Peyer's patch (tissue), 4 donors: Measurements from ENCODE around the gene MEGF8. TPM values are rescaled to one million over a fixed set of nuclear protein-coding genes. Genes with fewer than 3 reads are reported as not detected.
A peak's percentile ranks its signal among the peaks of the same experiment; 100 is the strongest.

ENCODE experiments used
- DNase-seq, 3 donors: peaks; one replicate each; pipeline ENCODE4 v3.0.0-alpha.2; 2017 to 2019
- H3K27ac ChIP-seq, 4 donors: fragments of 200-600 bp; sonication (generic); one replicate each; pipeline ENCODE4 v1.5.1; 2016 to 2019
- H3K27me3 ChIP-seq, 2 donors: fragments of 200-600 bp; sonication (generic); one replicate each; pipeline ENCODE4 v1.5.1; 2019
- H3K36me3 ChIP-seq, 3 donors: fragments of 200-600 bp; sonication (generic); one replicate each; pipeline ENCODE4 v1.5.1; 2016 to 2019
- H3K4me1 ChIP-seq, 4 donors: fragments of 200-600 bp; sonication (generic); one replicate each; pipeline ENCODE4 v1.5.1; 2016 to 2019
- H3K4me3 ChIP-seq, 4 donors: fragments of 200-600 bp; sonication (generic); 1 replicate in 3 of 4; 2 replicates in 1 of 4; pipeline ENCODE4 v1.5.1; 2016 to 2019; ENCODE audit warnings: mild to moderate bottlenecking in 1 of 4
- H3K9me3 ChIP-seq, 4 donors: fragments of 200-600 bp; sonication (generic); one replicate each; pipeline ENCODE4 v1.5.1; 2016 to 2019; ENCODE audit warnings: mild to moderate bottlenecking in 1 of 4
- POLR2A ChIP-seq, 2 donors: fragments of 450-650 bp; IDR thresholded peaks; one replicate each; pipeline ENCODE4 v1.5.1; 2017; ENCODE audit warnings: antibody characterized with exemption in 2 of 2, mild to moderate bottlenecking in 2 of 2, moderate library complexity in 2 of 2
- total RNA-seq, 4 donors: library from RNA; depleted of rRNA; stranded (reverse); fragments of >200 nt; gene quantifications; one replicate each; pipeline ENCODE4 v1.1.0, GENCODE V29; 2016
- TF ChIP-seq, protein P1 (sequence below), 6 experiments: fragments of 450-650 bp in 4 of 6; fragments of 200-600 bp in 2 of 6; sonication (generic) in 1 of 6; IDR thresholded peaks; one replicate each; pipeline ENCODE4 v1.5.1; 2017 to 2019; ENCODE audit warnings: antibody characterized with exemption in 6 of 6, mild to moderate bottlenecking in 3 of 6, moderate library complexity in 1 of 6

The MEGF8 gene
- total RNA-seq, 4 donors from 2014 or later, result 12.3 to 30.8 (median 22.3) TPM

DNA sequence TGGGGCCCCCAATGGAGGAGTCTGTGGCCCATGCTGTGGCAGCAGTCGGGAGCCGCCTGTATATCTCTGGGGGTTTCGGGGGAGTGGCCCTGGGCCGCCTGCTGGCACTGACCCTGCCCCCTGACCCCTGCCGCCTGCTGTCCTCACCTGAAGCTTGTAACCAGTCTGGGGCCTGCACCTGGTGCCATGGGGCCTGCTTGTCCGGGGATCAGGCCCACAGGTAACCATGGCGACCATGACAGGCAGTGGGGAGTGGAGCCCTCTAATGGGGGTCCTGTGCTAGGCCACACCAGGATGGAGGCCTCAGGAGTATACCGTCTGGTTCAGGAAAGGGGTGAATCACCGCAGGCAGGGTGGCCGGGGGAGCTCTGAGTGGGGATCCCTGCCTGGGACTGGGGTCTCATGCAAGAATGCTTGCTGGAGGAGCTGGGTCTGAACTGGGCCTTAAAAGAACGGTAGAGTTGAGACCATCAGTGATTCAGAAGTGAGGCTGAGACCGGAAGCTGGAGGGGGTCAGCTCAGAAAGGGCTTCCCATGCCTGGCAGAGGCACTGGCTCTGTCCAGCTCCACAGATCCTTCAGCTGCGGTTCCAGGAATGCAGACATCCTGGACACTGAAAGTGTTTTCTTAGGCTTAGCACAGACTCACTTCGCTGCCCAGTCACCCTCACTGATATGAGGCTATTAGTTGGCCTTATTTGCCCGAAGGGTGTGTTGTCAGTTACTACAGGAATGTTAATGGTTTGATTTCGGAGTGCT, 35.5 kb downstream of the MEGF8 start:
- Histone ChIP-seq H3K4me3 (no peak overlapping the region), H3K9me3 (no peaks in the 10 kb centered on the region), H3K4me1 (peaks cover 0 to 11% (median 3%) of the 10 kb centered on the region in 4 donors), H3K36me3 (peaks cover 0 to 37% (median 0%) of the 10 kb centered on the region in 3 donors), H3K27ac (no peak overlapping the region), H3K27me3 (no peaks in the 10 kb centered on the region)
- no peak for DNase-seq
- TF ChIP-seq, protein P1, sequence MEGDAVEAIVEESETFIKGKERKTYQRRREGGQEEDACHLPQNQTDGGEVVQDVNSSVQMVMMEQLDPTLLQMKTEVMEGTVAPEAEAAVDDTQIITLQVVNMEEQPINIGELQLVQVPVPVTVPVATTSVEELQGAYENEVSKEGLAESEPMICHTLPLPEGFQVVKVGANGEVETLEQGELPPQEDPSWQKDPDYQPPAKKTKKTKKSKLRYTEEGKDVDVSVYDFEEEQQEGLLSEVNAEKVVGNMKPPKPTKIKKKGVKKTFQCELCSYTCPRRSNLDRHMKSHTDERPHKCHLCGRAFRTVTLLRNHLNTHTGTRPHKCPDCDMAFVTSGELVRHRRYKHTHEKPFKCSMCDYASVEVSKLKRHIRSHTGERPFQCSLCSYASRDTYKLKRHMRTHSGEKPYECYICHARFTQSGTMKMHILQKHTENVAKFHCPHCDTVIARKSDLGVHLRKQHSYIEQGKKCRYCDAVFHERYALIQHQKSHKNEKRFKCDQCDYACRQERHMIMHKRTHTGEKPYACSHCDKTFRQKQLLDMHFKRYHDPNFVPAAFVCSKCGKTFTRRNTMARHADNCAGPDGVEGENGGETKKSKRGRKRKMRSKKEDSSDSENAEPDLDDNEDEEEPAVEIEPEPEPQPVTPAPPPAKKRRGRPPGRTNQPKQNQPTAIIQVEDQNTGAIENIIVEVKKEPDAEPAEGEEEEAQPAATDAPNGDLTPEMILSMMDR (IDR thresholded peaks at IDR 0.05), result no peak
- no peak for TF ChIP-seq POLR2A (IDR thresholded peaks at IDR 0.05)

DNA sequence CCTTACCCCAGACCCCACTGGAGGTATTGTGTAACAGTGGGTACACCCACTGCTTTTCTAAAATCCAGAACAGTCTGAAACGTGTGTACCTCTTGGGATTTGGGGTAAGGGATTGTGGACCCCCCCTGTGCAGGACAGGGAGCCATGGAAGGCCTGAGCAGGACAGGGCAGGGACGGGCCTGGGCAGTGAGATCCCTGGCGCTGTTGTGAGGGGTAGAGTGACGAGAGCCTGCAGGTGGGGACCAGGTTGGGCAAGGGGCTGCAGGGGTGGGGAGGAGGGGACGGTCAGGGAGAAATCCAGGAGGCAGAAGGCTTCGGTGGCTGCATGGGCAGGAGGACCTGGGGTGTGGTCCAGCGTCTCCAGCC, 36.1 kb downstream of the MEGF8 start:
- Histone ChIP-seq H3K4me1 (peaks cover 0 to 11% (median 3%) of the 10 kb centered on the region in 4 donors), H3K4me3 (no peak overlapping the region), H3K36me3 (peaks cover 0 to 31% (median 0%) of the 10 kb centered on the region in 3 donors), H3K27ac (no peak overlapping the region), H3K27me3 (no peaks in the 10 kb centered on the region), H3K9me3 (no peaks in the 10 kb centered on the region)
- TF ChIP-seq, protein P1 (IDR thresholded peaks at IDR 0.05), result no peak
- no peak for TF ChIP-seq POLR2A (IDR thresholded peaks at IDR 0.05)
- DNase-seq, result no peak

GRCh38 chr19:42362342-42362741, 36.9 kb downstream of the MEGF8 start:
- DNase-seq, result no peak
- Histone ChIP-seq H3K4me1 (peaks cover 0 to 11% (median 3%) of the 10 kb centered on the region in 4 donors), H3K4me3 (no peak overlapping the region), H3K27me3 (no peaks in the 10 kb centered on the region), H3K9me3 (no peaks in the 10 kb centered on the region), H3K27ac (no peak overlapping the region), H3K36me3 (peaks cover 0 to 23% (median 0%) of the 10 kb centered on the region in 3 donors)
- TF ChIP-seq, protein P1 (IDR thresholded peaks at IDR 0.05), result no peak
- no peak for TF ChIP-seq POLR2A (IDR thresholded peaks at IDR 0.05)

- Histone ChIP-seq H3K27me3 (no peaks in the 10 kb centered on the region), H3K4me1 (peaks cover 0 to 11% (median 3%) of the 10 kb centered on the region in 4 donors), H3K27ac (peak overlapping the region in 2 of 4 donors; percentile 53 to 72), H3K36me3 (peaks cover 0 to 23% (median 0%) of the 10 kb centered on the region in 3 donors), H3K9me3 (no peaks in the 10 kb centered on the region), H3K4me3 (no peak overlapping the region)
- no peak for TF ChIP-seq POLR2A (IDR thresholded peaks at IDR 0.05)
- TF ChIP-seq, protein P1 (IDR thresholded peaks at IDR 0.05), result no peak
- DNase-seq, result no peak
These were observed 37.5 kb downstream of the MEGF8 start for GRCh38 chr19:42362891-42363440.

DNA sequence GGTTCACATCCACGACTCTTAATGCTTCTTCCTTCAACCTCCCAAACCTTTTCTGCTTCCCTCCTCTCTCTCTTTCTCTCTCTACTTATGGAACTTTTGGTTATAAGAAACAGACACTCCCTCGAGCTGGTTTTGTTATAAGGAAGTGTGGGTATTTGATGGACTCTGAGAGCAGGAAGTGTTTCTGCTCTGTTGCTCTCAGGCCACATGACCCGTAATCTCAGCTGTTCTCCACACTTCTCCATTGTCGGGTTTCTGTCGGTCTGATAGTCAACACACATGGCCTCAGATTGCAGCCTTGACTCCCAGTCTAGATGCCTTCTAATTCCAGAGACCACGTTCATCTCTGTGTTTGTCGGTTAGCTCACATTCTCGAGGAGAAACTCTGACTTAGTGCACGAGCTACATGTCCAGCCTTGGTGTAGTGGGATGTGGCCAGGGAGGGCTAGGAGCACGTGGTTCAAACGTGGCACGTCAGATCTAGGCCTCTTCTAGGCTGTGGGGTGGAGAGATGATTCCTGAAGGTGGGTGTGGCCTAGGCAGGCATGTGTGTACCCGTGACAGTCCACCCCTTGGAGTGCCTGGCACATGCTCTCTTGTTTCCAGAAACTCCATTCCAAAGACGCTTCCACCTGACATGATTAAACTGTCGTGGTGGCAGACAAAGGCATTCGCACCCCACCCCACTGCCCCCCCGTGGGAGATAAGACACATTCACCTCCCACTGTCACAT, 38.3 kb downstream of the MEGF8 start:
- DNase-seq, result peak in 2 of 3 donors; percentile 69 to 72
- no peaks in the 10 kb centered on the region for H3K27me3 ChIP-seq
- peak overlapping the region in 2 of 4 donors; percentile 53 to 72 for H3K27ac ChIP-seq
- peaks cover 0 to 11% (median 3%) of the 10 kb centered on the region in 4 donors for H3K4me1 ChIP-seq
- peaks cover 0 to 22% (median 0%) of the 10 kb centered on the region in 3 donors for H3K36me3 ChIP-seq
- TF ChIP-seq, protein P1 (IDR thresholded peaks at IDR 0.05), result no peak
- TF ChIP-seq POLR2A (IDR thresholded peaks at IDR 0.05), result no peak
- H3K9me3 ChIP-seq, result no peaks in the 10 kb centered on the region
- no peak overlapping the region for H3K4me3 ChIP-seq
